Mucosa of gallbladder (tissue), 1 donor: ENCODE data around the gene RAPGEFL1. TPM values are rescaled to one million over a fixed set of nuclear protein-coding genes. Genes with fewer than 3 reads are reported as not detected.
"Not testable (repeated sequence)": the region's sequence is repeated elsewhere in the genome, so short reads cannot be mapped to it uniquely, and the experiment has no call there.

Experiments used
- DNase-seq: peaks from one replicate; pipeline ENCODE4 v3.0.0-alpha.2; 2020; ENCODE audit warnings: low spot score
- total RNA-seq: library from RNA; stranded (reverse); gene quantifications from one replicate; pipeline ENCODE4 v1.2.1, GENCODE V29; 2021
- donor health status: DM: no; HTN: no; CAD: no.

The RAPGEFL1 gene
- total RNA-seq, 1 donor from 2014 or later, result 77.2 TPM

- DNase-seq, result no peak
Measured at GRCh38 chr17:40209404-40210093, 32.3 kb downstream of the RAPGEFL1 start.

GRCh38 chr17:40213914-40214313 lies 36.6 kb downstream of the RAPGEFL1 start:
- DNase-seq, result not testable (repeated sequence)

- no peak for DNase-seq
Measured at GRCh38 chr17:40218006-40218739, 40.9 kb downstream of the RAPGEFL1 start.

- DNase-seq, result peak; percentile 96
Measured at GRCh38 chr17:40218740-40219593, 41.7 kb downstream of the RAPGEFL1 start, which contains the start of gene WIPF2. WIPF2 (plus strand) TSS chr17:40219304; CDS start chr17:40256460, 37,156 bp downstream.

- peak; percentile 20 for DNase-seq
Measured at GRCh38 chr17:40219594-40220338, 42.5 kb downstream of the RAPGEFL1 start.

- DNase-seq, result no peak
Measured at GRCh38 chr17:40224718-40225550, 47.7 kb downstream of the RAPGEFL1 start.

- DNase-seq, result not testable (repeated sequence)
Measured at GRCh38 chr17:40229146-40229545, 51.9 kb downstream of the RAPGEFL1 start.

- DNase-seq, result no peak
Measured at GRCh38 chr17:40230670-40231069, 53.4 kb downstream of the RAPGEFL1 start.

- DNase-seq, result not testable (repeated sequence)
Measured at GRCh38 chr17:40231928-40232327, 54.7 kb downstream of the RAPGEFL1 start.

- no peak for DNase-seq
Measured at GRCh38 chr17:40241252-40241834, 64.1 kb downstream of the RAPGEFL1 start.

- DNase-seq, result no peak
Measured at GRCh38 chr17:40242774-40243173, 65.5 kb downstream of the RAPGEFL1 start.

- DNase-seq, result no peak
Measured at GRCh38 chr17:40243761-40244160, 66.5 kb downstream of the RAPGEFL1 start.

GRCh38 chr17:40244255-40244654 lies 67.0 kb downstream of the RAPGEFL1 start:
- no peak for DNase-seq

Other genes with a start within 250 kb of the RAPGEFL1 start
- gene ORMDL3, start 249.9 kb upstream of the RAPGEFL1 start, total RNA-seq, result 73.6 TPM
- not detected for gene LRRC3C, start 249.7 kb upstream of the RAPGEFL1 start, total RNA-seq
- not detected for gene GSDMA, start 214.5 kb upstream of the RAPGEFL1 start, total RNA-seq
- 69.5 TPM for gene PSMD3, start 196.7 kb upstream of the RAPGEFL1 start, total RNA-seq
- gene CSF3, start 162.0 kb upstream of the RAPGEFL1 start, total RNA-seq, result not detected
- gene MED24, start 123.1 kb upstream of the RAPGEFL1 start, total RNA-seq, result 74.2 TPM
- 78.7 TPM for gene THRA, start 114.5 kb upstream of the RAPGEFL1 start, total RNA-seq
- 34.7 TPM for gene NR1D1, start 76.9 kb upstream of the RAPGEFL1 start, total RNA-seq
- 90.9 TPM for gene MSL1, start 55.5 kb upstream of the RAPGEFL1 start, total RNA-seq
- 78.5 TPM for gene CASC3, start 36.9 kb upstream of the RAPGEFL1 start, total RNA-seq
- gene WIPF2, start 41.8 kb downstream of the RAPGEFL1 start, total RNA-seq, result 64.1 TPM
- 6.8 TPM for gene CDC6, start 110.4 kb downstream of the RAPGEFL1 start, total RNA-seq
- 39.4 TPM for gene RARA, start 131.7 kb downstream of the RAPGEFL1 start, total RNA-seq
- gene GJD3, start 187.3 kb downstream of the RAPGEFL1 start, total RNA-seq, result 1.9 TPM
- 5.2 TPM for gene TOP2A, start 240.4 kb downstream of the RAPGEFL1 start, total RNA-seq